HL-60/S4 treated with retinoic acid at 250 ng/mL for 4 days and 3 days (cell line): ENCODE data around the gene TUBA4B.

Experiments
- in situ Hi-C: fragments of 300-500 bp; cut with MboI; formaldehyde crosslinking; loops from 2 replicates; pipeline ENCODE4 v1.7.0; 2022; ENCODE audit warnings: low sequenced_read_pairs

Gene TUBA4B

DNA sequence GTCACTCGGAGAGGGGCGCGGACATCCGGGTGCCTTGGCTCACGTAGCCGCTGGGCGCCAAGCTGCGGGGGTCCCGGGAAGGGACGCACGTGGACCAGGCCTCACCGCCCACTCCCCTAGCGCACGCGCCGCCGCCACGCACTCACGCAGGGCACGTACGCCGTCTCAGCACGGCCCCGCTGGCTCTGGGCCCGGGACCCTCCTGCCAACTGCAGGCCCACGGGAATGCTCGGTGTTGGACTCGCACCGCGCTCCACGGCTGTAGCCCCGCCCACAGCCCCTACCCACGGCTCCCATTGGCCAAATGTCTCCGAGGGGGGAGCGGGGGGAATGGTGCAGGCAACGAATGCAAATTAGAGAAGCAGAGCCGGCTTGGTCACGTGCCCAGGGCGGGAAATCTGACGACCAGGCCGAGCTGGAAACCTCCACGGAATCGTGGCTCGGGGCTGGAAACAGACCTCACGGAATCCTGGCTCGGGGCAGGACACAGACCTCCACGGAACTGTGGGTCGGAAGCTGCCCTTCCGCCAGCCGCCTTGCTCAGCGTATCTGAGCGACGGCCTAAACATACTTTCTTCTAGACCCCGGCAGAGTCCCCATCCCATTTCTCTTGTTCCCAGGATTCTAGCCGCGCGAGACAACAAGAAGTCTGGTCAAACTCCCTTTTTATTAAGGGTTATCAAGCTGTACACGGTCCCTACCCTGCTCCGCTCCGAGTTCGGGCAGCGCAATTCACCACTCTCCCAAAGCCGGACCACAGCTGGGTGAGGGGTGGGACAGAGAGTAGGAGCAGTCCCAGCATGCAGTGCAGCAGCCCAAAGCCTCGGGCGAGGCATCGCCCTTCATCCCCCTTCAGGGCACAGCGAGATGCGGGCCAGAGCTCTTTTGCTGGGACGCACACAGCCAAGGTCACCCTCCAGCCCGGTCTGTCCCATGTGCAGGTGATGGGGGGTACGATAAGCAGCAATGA lies 34.0 kb upstream of the TUBA4B start, which contains the start of gene ABCB6:
ABCB6 (minus strand) TSS at position 227 of the 970 bp plus-strand sequence. CDS start 285 bp downstream, outside the sequence.
- in situ Hi-C loops = no loop called here

DNA sequence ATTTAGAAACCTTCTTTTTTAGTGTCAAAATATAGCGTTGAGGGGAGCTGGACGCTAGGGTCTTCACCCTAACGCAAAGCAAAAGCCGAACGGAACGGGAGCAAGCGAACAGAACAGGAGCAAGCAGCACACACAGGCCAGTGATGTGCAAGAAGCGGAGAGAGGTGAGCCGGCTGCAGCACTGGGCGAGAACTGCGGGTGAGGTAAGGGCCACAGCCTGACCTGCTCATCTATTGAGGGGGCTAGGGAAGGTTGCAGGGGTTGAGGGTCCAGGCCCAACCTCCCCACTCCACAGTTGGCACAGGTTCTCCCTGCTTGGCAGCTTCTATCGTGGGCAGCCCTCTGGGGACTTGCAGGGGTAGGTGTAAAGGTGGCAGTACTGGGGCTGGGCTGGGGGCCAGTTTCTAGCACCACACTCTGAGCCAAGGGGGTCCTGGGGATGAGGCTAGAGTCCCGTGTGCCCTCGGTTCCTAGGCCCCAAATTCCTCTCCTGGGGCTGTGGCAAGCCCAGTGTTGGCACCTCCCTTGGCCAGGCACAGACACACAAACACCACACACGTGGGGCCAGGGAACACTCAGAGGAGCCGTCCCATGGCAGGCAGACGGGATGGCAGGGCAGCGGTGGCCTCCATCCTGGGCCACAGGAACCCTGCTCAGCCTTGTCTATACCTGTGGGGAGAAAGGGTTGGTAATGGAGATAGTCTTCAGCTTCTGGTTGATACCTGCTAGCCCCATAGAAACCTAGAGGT lies 33.1 kb upstream of the TUBA4B start:
- in situ Hi-C loops = no loop called here

- in situ Hi-C loops = no loop called here
Measured at GRCh38 chr2:219220652-219221402, 32.2 kb upstream of the TUBA4B start.

DNA sequence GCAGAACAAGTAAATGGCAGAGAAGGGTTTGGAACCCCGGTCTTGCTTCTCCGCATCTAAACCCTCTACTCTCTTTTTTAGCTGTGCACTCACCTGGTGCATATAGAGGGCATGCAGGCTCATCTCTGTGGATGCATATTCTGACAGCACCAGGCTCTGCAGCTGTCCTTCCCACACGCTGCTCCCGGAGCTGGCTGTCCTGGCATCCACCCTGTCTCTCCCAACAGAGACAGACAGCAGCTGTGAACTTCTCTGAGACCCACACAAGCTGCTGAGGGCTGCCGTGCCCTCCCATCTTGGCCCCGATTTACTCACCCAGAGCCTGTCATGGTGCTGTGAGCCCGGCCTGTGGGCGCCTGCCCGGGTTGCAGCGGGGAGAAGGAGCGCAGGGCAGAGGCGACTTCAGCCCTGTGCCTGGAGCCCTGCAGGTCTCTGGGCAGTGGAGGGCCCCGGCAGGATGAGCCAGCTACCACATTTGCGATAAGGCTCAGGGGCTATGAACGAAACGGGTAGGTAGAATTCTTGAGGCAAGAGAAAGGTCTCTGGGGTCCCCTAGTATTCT lies 31.0 kb upstream of the TUBA4B start:
- in situ Hi-C loops = no loop called here

- in situ Hi-C loops = no loop called here
Measured at GRCh38 chr2:219223831-219224610, 29.0 kb upstream of the TUBA4B start.

GRCh38 chr2:219225350-219225749 lies 27.7 kb upstream of the TUBA4B start:
- in situ Hi-C loops = no loop called here

DNA sequence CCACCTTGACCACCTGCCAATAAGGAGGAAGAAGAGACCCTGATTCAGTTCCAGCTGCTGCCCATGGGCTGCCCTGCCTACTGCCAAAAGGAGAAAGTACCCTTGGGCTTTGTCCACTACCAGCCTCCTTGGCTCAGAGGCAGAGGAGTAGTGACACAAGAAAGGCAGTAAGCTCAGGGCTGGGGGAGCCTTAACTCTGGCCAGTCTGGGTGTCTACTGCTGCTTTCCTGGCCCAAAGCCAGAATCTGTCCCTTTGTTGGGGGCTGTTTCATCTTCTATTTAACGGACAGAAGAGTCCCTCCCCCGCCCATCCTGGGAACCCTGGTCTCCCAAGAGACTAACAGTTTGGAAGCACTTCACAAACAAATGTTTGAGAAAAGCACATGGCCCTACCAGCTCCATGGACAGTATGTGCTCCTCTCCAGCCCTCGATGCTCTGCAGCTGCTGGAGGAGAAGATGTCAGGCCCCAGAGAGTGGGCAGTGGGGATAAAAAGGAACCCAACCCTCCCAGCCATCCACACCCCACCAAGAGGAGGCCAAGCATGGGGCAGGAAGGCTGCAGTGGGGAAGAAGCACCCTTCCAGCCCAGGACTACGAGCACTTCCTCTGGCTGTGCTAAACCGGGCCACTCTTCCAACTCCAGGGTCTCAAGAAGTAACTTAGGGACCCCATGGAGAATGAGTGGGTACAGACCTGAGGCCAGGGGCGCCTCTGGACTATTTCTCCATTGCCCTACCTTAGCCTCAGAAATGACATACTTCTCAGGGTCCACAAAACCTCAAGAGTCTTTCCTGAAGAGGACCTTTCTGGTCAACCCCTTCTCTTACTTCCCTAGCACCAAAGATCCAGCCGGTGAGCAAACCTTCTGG lies 24.8 kb upstream of the TUBA4B start:
- in situ Hi-C loops = no loop called here

DNA sequence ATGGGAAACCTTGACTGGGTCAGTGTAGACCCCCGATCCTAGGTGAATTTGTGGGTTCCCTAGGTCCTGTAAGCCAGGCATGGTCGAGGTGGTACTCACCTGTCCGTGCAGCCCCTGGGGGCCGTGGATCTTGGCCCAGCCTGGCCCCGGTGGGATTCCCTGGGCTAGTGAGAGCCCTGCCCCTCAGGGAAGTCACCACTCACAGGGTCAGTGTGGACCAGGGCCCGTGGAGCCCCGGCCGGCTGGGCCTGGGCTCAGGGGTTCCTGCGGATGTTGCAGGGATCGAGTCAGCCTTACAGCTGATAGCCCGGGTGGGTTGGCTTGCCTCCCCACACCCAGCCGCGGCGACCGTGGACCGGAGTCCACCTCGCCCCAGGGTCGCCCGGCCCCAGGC lies 24.1 kb upstream of the TUBA4B start:
- in situ Hi-C loops = no loop called here

DNA sequence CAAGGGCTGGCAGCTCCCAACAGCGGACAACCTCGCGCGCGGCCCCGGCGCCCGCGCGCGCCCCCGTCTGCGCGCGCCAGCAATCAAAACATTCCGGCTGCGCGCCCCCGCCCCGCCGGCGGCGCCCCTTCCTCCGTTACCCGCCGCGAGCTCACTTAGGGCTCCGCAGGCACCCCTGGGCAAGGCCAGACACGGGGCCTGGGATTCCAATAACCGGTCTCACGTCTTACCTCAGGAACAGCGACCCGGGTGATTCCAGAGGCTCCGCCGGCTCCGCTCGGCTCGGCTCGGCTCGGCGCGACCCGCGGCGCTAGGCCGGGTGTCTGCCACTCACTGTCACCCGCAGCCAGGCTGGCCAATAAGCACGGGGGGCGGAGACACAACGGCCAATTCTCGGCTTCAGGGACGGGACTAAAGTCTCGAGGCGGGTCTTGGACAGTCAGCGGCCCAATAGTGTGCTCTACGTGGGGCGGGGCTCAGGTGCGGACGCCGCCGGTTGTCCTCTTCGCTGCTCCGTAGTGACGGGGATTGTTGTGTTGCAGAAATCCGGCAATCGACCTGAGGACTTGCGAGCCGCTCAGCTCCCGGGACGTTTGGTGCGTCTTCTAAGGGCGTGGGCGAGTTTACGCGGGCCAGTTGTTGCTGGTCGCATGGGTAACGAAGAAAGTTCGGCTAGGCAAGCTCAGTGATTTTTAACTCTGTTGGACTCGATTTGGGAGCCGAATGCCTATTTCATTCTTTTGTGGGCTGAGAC lies 23.6 kb upstream of the TUBA4B start, which contains the start of the genes ANKZF1 and ATG9A:
ANKZF1 (plus strand) TSS at position 502 of the 754 bp plus-strand sequence. CDS start 452 bp downstream, outside the sequence.
ATG9A (minus strand) TSS at position 332 of the 754 bp plus-strand sequence. CDS start 1,612 bp downstream, outside the sequence.
- in situ Hi-C loops = no loop called here

- in situ Hi-C loops = no loop called here
Measured at GRCh38 chr2:219230059-219230540, 22.9 kb upstream of the TUBA4B start.

GRCh38 chr2:219234331-219234730 lies 18.7 kb upstream of the TUBA4B start:
- in situ Hi-C loops = no loop called here

- in situ Hi-C loops = no loop called here
Measured at GRCh38 chr2:219243291-219243761, 9.7 kb upstream of the TUBA4B start.

DNA sequence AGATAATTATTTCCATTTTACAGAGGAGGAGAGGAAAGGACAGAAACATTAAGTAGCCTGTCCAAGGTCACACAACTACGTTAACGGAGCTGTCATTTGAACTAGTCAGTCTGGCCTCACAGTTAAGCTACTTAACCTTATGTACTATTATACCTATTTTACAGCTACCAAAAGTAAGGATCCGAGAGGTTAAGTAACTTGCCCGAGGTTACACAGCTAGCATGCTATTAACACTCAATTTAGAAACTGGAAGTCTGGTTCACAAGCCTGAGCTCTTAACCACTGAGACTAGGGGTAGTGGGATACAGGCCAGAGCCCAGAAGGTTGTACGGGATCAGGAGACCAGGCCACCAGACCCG lies 8.3 kb upstream of the TUBA4B start:
- in situ Hi-C loops = no loop called here

- in situ Hi-C loops = no loop called here
Measured at GRCh38 chr2:219245148-219245898, 7.7 kb upstream of the TUBA4B start, which contains the start of the genes GLB1L and STK16. Gene GLB1L, minus strand, starts transcription at chr2:219245444. Its CDS starts 1,871 bp downstream, at chr2:219243573. Gene STK16, plus strand, starts transcription at chr2:219245479. Its CDS starts 521 bp downstream, at chr2:219246000.

DNA sequence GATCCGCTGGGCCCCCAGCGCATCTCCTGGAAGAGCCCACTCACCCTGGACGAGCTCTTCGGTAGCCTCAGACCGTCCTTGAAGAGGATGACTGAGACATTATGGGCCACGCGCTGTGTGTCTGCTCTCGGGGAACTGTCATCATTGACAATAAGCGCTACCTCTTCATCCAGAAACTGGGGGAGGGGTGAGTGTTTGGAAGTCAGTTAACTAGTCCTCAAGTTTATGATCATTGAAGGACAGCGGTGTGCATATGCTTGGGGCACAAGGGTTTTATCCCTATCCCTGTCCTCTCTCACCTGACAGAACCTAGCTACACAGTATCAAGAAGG lies 7.2 kb upstream of the TUBA4B start:
- in situ Hi-C loops = no loop called here

DNA sequence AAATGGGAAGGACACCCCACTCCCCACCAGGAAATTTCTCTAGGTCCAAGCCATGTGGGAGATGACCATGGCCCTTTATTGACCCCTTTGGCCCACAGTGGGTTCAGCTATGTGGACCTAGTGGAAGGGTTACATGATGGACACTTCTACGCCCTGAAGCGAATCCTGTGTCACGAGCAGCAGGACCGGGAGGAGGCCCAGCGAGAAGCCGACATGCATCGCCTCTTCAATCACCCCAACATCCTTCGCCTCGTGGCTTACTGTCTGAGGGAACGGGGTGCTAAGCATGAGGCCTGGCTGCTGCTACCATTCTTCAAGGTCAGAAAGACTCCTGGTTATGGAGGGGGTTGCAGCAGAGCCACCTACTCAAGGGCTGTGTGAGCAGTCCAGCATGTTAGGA lies 6.5 kb upstream of the TUBA4B start:
- in situ Hi-C loops = no loop called here
